Stimulated activated CD4-positive, alpha-beta T cell treated with anti-CD3 and anti-CD28 coated beads, TNF-alpha, amount 100 ng/mL, for 48 hours (primary cell): ENCODE results near the gene SPTSSB.

ENCODE experiments used
- DNase-seq, 3 donors: peaks; one replicate each; pipeline ENCODE4 v3.0.0-alpha.2; 2020; ENCODE audit warnings: low read depth in 3 of 3

The SPTSSB gene

GRCh38 chr3:161339517-161340500, 31.5 kb downstream of the SPTSSB start:
- DNase-seq = no peak

- no peak for DNase-seq
Observed at GRCh38 chr3:161337311-161337710, 34.0 kb downstream of the SPTSSB start.

- DNase-seq = no peak
Observed at GRCh38 chr3:161336661-161337060, 34.7 kb downstream of the SPTSSB start.

GRCh38 chr3:161333696-161334095, 37.6 kb downstream of the SPTSSB start:
- DNase-seq = no peak

GRCh38 chr3:161332792-161333191, 38.5 kb downstream of the SPTSSB start:
- no peak for DNase-seq

GRCh38 chr3:161325059-161325458, 46.3 kb downstream of the SPTSSB start:
- no peak for DNase-seq

GRCh38 chr3:161323926-161324621, 47.2 kb downstream of the SPTSSB start:
- no peak for DNase-seq

- no peak for DNase-seq
Observed at GRCh38 chr3:161322781-161323568, 48.3 kb downstream of the SPTSSB start.

GRCh38 chr3:161320837-161321236, 50.5 kb downstream of the SPTSSB start:
- no peak for DNase-seq

GRCh38 chr3:161319867-161320266, 51.5 kb downstream of the SPTSSB start:
- DNase-seq = no peak

GRCh38 chr3:161317077-161317476, 54.2 kb downstream of the SPTSSB start:
- no peak for DNase-seq

- no peak for DNase-seq
Observed at GRCh38 chr3:161316006-161316689, 55.2 kb downstream of the SPTSSB start.

GRCh38 chr3:161314836-161315395, 56.4 kb downstream of the SPTSSB start:
- no peak for DNase-seq

- DNase-seq = peak; percentile 23 to 34 (median 28)
Observed at GRCh38 chr3:161310649-161311423, 60.5 kb downstream of the SPTSSB start.

- no peak for DNase-seq
Observed at GRCh38 chr3:161305095-161305991, 66.0 kb downstream of the SPTSSB start.

- DNase-seq = no peak
Observed at GRCh38 chr3:161296814-161297213, 74.5 kb downstream of the SPTSSB start.

- no peak for DNase-seq
Observed at GRCh38 chr3:161295325-161295724, 76.0 kb downstream of the SPTSSB start.
